HAP-1 (cell line): ENCODE results near the gene ASPSCR1.

Experiments used
- DNase-seq, 2 experiments: peaks; one replicate each; pipeline ENCODE4 v3.0.0-alpha.2; 2016 to 2020; ENCODE audit warnings: low spot score in 2 of 2
- H3K27me3 ChIP-seq: fragments of 250-450 bp; sonication (Bioruptor Pico); 2 replicates; pipeline ENCODE4 v1.5.1; 2020; ENCODE audit warnings: low read depth, mild to moderate bottlenecking, moderate library complexity
- H3K36me3 ChIP-seq: fragments of 250-450 bp; sonication (Bioruptor Pico); replicated peaks from 2 replicates; pipeline ENCODE4 v1.5.1; 2020; ENCODE audit warnings: mild to moderate bottlenecking
- H3K4me1 ChIP-seq: fragments of 250-450 bp; sonication (Bioruptor Pico); 2 replicates; pipeline ENCODE4 v1.5.1; 2020; ENCODE audit warnings: mild to moderate bottlenecking
- H3K4me3 ChIP-seq: fragments of 250-450 bp; sonication (Bioruptor Pico); 2 replicates; pipeline ENCODE4 v1.5.1; 2020; ENCODE audit warnings: mild to moderate bottlenecking, moderate library complexity
- H3K9me3 ChIP-seq: fragments of 250-450 bp; sonication (Bioruptor Pico); 2 replicates; pipeline ENCODE4 v1.5.1; 2020; ENCODE audit warnings: mild to moderate bottlenecking, moderate library complexity
- in situ Hi-C: fragments of 300-500 bp; cut with MboI; formaldehyde crosslinking; loops from 3 replicates; pipeline ENCODE4 v1.14.3; 2020; ENCODE audit warnings: low sequenced_read_pairs, inconsistent platforms, mixed read lengths

The ASPSCR1 gene

DNA sequence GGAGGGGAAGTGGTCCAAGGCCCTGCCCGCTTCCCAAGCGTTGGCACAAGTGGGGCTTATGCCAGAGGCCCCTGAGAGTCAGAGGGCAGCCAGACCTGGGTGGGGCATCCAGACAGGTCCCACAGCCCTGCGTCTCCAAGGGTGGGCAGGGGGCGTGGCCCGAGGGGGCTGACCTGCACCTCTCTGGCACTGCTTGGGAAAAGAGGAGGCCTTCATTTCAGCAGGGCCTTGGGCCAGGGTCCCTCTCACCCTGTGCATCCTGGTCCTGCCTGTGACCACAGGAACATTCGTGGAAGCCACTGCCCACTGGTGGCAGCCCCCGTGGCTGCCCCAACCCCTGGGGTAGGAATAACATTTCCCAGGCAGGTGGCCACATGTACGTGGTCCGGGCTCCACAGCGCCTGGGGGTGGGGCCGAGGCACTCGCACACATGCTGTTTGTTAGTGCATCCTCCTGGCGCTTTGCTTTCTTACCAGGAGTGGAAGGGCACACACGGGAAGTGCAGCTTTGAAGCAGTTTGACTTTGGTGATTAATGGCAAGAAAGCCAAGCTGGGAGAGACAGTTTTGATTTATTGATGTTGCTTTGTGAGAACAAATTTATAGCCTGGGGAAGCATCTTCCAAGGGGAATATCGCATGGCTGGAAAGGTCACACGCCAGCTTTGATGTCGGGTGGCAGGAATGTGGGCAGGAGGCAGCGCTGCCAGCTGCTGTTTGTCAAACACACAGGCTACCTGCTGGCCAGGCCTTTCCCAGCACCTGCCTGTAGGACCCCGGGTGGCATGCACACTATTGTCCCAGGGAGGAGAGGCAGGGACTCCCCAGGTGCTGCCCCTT is 40.9 kb downstream of the ASPSCR1 start:
- in situ Hi-C loops, result no loop called here
- H3K9me3 ChIP-seq, result no peaks in the 10 kb centered on the region
- no peak for DNase-seq
- no peak overlapping the region for H3K4me3 ChIP-seq
- H3K4me1 ChIP-seq, result peaks cover 11% of the 10 kb centered on the region
- no peaks in the 10 kb centered on the region for H3K27me3 ChIP-seq
- peaks cover 11% of the 10 kb centered on the region for H3K36me3 ChIP-seq

DNA sequence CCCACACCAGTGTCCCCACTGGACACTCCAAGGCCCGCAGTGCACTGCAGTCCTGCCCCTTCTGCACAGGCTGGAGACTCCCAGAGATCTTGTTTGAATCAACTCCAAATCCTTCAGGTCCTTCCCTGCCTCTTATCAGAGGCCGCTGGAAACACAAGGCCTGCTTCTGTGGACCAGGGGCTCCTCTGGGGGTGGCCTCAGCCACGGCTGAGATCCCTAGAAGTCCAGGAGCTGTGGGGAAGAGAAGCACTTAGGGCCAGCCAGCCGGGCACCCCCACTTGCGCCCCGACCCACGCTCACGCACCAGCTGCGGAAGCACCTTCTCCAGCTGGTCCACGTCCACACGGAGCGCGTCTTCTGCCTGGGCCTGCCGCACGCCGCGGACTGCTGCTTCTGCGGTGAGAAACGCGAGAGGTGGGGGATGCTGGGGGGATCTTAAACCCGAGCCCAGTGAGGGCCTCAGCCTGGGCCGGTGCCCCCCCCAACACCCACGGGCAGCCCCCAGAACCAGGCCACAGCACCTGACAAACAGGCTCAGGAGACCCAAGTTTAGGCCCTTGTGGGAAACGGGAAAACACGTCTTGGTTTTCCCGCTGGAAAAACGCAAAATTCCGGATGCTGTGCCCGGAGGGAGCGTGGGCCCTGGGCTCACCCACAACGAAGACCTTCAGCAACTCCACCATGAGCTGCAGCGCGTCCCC is 41.7 kb downstream of the ASPSCR1 start:
- peaks cover 11% of the 10 kb centered on the region for H3K4me1 ChIP-seq

DNA sequence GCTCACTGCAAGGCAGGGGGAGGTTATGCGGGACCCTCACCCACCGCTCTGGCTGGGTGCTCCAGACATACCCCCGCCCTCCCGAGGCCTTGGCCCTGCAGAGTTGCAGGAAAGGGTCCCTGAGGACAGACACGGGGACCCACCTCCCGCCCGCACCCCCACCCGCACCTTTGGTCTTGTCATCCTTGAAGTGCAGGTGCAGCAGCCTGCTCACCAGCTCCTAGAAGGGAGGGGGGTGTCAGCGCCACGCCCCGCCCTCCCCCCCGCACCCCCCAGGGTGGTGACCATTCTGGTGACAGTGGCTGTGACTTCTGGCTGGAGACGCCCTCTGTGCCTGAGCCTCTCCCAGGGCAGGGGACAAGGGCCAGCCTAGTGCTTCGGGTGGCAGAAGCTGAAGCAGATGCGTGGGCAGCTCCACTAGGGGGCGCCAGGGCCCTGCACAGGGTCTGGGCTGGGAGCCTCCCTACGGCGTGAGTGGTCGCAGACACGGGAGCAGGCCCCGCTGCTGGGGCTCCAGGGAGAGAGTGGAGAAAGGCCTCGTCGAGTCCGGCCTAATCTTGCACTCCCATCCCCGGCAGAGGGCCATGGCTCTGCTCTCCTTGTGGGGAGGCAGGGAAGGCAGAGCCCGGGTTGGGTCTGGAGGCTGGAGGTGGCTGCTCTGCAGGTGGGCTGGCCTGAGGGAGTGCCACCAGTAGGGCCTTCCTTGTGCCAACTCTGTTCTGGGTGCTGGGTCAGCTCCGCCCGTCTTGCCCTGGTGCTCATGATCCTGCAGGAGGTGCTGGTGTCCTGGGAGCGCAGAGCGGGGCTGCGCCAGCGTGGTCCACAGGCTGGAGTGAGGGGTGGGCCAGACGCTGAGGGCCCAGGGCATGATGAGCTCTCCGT is 42.5 kb downstream of the ASPSCR1 start:
- Histone ChIP-seq H3K4me3 (no peak overlapping the region), H3K27me3 (no peaks in the 10 kb centered on the region), H3K4me1 (peaks cover 11% of the 10 kb centered on the region), H3K9me3 (no peaks in the 10 kb centered on the region), H3K36me3 (peaks cover 16% of the 10 kb centered on the region)
- peak; percentile 23 to 89 for DNase-seq
- in situ Hi-C loops, result loop anchor here (5.0 kb wide), 1 partner anchor 93 kb away; the partner anchor contains the start of gene MAFG

More for the DNA sequence above, 41.7 kb downstream of the ASPSCR1 start:
- Histone ChIP-seq H3K36me3 (peaks cover 11% of the 10 kb centered on the region), H3K27me3 (no peaks in the 10 kb centered on the region), H3K9me3 (no peaks in the 10 kb centered on the region), H3K4me3 (no peak overlapping the region)
- in situ Hi-C loops, result no loop called here
- DNase-seq, result no peak

DNA sequence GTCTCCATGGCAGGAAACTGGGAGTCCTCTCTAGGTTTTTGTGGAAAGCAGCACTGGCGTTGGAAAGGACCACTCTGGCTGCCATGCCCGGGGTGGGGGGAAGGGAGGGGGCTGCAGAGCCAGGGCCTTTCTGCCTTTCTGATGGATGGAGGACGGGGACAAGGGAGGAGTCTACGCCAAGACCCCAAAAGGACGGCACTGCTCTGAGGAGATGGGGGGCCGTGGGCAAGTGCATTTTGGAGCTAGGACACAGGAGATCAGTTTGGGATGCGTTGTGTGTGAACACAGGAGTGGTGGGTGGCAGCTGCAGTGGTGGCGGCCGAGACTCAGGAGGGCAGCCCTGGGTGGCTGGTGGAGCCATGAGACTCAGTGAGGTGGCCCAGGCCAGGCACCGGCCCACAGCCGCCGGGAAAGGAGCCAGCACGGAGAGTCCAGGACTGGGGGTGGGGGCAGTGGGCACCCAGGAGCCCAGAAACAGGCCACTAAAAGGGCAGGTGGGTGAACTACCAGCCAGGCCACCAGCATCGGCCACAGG is 43.2 kb downstream of the ASPSCR1 start:
- Histone ChIP-seq H3K9me3 (no peaks in the 10 kb centered on the region), H3K4me1 (peaks cover 11% of the 10 kb centered on the region), H3K4me3 (no peak overlapping the region; the same call in 1 of the 2 replicates), H3K27me3 (no peaks in the 10 kb centered on the region), H3K36me3 (peaks cover 17% of the 10 kb centered on the region)
- no peak for DNase-seq
- in situ Hi-C loops, result loop anchor here (5.0 kb wide), 1 partner anchor 93 kb away; the partner anchor contains the start of gene MAFG

DNA sequence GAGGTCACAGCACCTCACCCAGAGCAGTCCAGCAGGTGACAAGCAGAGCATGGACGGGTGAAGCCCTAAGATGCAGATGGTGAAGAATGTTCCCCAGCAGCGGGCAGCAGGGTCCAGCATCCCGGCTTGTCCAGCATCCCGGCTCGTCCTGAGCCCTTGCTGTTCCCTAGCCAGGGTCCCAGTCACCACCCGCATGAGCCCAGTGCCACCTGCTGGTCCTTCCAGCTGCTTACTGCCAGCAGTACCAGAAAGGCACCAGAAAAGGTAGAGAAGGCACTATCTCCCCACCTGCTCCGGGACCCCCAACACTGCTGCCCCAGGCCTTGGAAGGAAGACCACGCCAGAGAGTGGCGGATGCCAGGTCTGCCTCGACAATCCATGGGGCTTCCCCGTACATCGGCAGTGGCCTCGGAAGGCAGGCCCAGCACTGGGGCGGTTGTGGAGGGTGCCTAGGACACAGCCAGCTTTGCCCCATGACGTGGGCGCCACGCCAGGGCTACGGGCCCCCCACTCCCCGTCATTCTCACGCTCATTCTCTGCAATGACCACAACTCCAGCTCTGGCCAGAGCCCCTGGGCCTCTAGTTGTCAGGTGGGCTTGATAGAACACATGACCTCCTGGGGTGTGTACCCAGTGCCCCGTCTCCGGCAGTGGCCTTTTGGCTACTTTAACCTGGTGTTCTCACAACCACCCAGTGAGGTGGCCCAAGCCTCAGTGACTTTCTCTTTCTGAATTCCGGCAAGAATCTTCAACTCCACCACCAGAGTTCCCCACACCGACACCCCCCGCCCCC is 43.9 kb downstream of the ASPSCR1 start:
- in situ Hi-C loops, result loop anchor here (5.0 kb wide), 1 partner anchor 94 kb away; the partner anchor contains the start of gene MAFG
- peaks cover 11% of the 10 kb centered on the region for H3K4me1 ChIP-seq
- peak overlapping the region; percentile 99 for H3K4me3 ChIP-seq
- peaks cover 17% of the 10 kb centered on the region for H3K36me3 ChIP-seq
- H3K9me3 ChIP-seq, result no peaks in the 10 kb centered on the region
- H3K27me3 ChIP-seq, result no peaks in the 10 kb centered on the region
- peak in 1 of 2 experiments; percentile 72 for DNase-seq

DNA sequence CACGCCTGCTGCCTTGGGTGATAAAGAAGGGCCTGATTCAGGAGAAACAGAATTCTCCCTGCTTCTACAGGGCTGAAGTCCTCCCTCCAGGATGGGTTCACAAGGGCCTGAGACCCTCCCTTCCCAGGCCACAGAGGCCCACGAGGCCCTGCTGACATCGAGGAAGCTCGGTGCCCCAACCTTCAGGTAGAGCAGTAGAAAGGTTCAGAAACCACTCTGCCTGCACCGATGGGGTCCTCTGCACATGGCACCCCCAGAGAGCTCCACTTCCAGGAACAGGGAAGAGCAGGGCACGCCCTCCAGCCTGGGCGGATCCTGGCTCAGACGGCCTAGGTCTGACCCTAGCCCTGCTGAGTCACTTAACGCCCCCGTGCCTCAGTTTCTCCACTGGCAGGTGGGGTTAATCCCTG is 44.5 kb downstream of the ASPSCR1 start:
- Histone ChIP-seq H3K27me3 (no peaks in the 10 kb centered on the region), H3K4me3 (peak overlapping the region; percentile 99), H3K4me1 (peaks cover 11% of the 10 kb centered on the region), H3K36me3 (peaks cover 17% of the 10 kb centered on the region), H3K9me3 (no peaks in the 10 kb centered on the region)
- DNase-seq, result no peak
- in situ Hi-C loops, result loop anchor here (5.0 kb wide), 1 partner anchor 95 kb away; the partner anchor contains the start of gene MAFG

DNA sequence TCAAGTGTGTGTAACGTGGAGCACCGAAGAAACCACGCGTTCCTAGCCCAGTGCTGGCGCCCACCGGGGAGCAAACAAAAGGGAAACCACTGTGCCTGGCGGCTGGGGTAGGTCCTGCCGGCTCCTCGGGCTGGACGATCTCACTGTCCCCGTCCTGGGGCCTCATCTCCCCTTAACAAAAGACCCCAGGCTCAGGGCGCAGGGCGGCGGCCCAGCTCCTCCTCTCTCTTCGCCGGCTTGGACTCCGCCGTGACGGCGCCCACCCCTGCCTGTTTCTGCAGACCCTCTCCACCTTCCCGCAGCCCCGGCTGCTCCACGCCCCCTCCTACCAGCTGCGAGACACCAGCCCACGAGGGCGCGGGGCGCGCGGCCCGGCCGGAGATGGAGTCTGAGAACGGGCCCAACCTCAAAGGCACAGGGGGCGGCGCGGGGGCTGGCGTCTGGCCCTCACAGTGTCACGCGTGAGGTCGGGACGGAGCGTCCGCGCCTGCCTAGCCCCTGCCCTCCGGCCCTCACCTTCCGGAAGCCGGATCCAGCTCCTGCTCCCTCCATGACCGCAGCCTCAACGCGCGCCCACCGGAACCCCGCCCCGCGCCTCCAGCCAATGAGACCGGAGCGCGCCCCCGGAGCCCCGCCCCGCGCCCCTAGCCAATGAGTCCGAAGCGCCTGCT is 45.0 kb downstream of the ASPSCR1 start, which contains the start of gene CENPX:
Gene CENPX, minus strand, starts transcription at position 569 of the 671 bp plus-strand sequence. Its CDS starts 17 bp downstream, at position 552.
- Histone ChIP-seq H3K4me1 (peaks cover 11% of the 10 kb centered on the region), H3K9me3 (no peaks in the 10 kb centered on the region), H3K27me3 (no peaks in the 10 kb centered on the region), H3K36me3 (peaks cover 22% of the 10 kb centered on the region), H3K4me3 (peak within 1 kb of the TSS; percentile 99)
- DNase-seq, result peak in 1 of 2 experiments; percentile 42
- in situ Hi-C loops, result loop anchor here (5.0 kb wide), 1 partner anchor 95 kb away; the partner anchor contains the start of gene MAFG

DNA sequence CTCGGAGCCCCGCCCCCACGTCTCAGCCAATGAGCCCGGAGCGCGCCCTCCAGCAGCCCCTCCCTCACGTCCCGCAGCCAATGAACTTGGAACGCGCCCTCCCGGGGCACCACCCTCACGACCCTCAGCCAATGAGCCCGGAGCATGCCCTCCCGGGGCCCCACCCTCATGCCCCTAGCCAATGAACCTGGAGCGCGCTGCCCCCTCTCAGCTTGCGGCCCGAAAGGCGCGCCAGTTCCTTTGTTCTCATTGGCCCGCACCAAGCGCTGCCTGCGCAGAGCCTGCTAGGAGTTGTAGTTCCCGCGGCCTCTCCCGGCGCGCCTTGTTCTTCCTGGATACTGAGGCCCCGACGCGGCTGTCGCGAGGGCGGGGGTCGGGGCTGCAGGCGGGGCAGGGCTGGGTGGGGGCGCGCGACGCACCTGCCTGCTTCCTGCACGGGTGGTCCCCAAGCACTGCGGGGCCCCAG is 45.6 kb downstream of the ASPSCR1 start, which contains the start of gene LRRC45:
Gene LRRC45, plus strand, starts transcription at position 325 of the 466 bp plus-strand sequence. CDS start 339 bp downstream, outside the sequence.
- Histone ChIP-seq H3K27me3 (no peaks in the 10 kb centered on the region), H3K4me3 (peak within 1 kb of the TSS; percentile 99), H3K4me1 (peaks cover 11% of the 10 kb centered on the region), H3K36me3 (peaks cover 22% of the 10 kb centered on the region), H3K9me3 (no peaks in the 10 kb centered on the region)
- in situ Hi-C loops, result loop anchor here (5.0 kb wide), 1 partner anchor 96 kb away; the partner anchor contains the start of gene MAFG
- DNase-seq, result peak; percentile 99 to 100

DNA sequence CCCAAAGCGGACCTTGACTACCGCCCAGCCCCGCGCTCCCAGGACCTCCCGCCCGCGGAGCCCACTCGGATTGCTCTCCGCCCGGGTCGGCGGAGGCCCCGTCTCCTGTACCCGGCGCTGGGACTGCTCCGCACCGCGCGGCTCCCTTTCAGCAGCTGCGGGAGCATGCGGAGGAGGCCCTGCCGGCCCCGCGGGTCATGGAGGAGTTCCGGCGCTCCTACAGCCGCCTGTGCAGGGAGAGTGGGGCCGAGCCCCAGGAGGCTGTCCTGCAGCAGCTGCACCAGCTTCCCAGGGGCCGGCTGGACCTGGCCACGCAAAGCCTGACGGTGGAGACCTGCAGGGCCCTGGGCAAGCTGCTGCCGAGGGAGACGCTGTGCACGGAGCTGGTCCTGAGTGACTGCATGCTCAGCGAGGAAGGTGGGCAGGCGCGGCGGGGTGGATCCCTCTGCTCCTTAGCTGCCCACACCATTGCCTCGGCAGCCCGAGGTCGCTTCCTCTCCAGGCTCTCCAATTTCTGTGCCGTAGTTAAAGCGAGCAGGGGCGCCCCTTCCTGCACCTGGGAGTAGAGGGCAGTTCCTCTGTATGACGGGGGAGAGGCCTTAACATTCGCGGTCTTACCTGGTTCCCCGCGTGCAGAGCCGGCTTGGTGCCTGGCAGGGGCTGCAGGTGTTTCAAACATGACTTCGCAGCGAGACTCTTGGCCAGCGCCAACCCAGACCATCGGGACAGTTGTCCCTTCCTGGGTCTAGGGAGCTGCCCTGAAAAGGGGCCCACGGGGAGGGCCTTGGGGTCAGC is 46.2 kb downstream of the ASPSCR1 start:
- DNase-seq, result peak in 1 of 2 experiments; percentile 45
- Histone ChIP-seq H3K27me3 (no peaks in the 10 kb centered on the region), H3K4me1 (peaks cover 11% of the 10 kb centered on the region), H3K9me3 (no peaks in the 10 kb centered on the region), H3K4me3 (peak overlapping the region; percentile 70), H3K36me3 (peaks cover 18% of the 10 kb centered on the region)
- in situ Hi-C loops, result loop anchor here (5.0 kb wide), 1 partner anchor 96 kb away; the partner anchor contains the start of gene MAFG

DNA sequence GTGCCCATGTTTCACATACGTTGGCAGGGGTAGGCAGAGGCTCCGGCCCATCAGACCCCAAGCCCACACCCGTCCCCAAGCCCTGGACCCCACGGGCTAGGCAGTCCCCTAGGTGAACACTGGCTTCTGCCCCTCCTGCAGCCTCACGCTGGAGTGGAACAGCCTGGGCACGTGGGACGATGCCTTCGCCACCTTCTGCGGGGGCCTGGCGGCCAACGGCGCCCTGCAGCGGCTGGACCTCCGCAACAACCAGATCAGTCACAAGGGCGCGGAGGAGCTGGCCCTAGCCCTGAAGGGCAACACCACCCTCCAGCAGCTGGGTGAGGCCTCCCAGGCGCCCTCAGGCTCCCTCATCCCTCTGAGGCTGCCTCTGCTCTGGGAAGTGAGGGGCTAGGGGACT is 47.4 kb downstream of the ASPSCR1 start:
- H3K9me3 ChIP-seq, result no peaks in the 10 kb centered on the region
- H3K27me3 ChIP-seq, result no peaks in the 10 kb centered on the region
- DNase-seq, result no peak
- peaks cover 11% of the 10 kb centered on the region for H3K4me1 ChIP-seq
- H3K4me3 ChIP-seq, result no peak overlapping the region
- in situ Hi-C loops, result loop anchor here (5.0 kb wide), 1 partner anchor 98 kb away; the partner anchor contains the start of gene MAFG
- peaks cover 28% of the 10 kb centered on the region for H3K36me3 ChIP-seq
